CD4-positive, alpha-beta T cell (primary cell): ENCODE measurements around the gene TCF4. TPM values are rescaled to one million over a fixed set of nuclear protein-coding genes. Genes with fewer than 3 reads are reported as not detected.

Experiments
- ATAC-seq: fragments of 200-7000 bp; cut with Tn5 transposase; one replicate; pipeline ENCODE4 v1.10.0; 2022; ENCODE audit warnings: mild to moderate bottlenecking; ENCODE audit not compliant: poor library complexity
- CTCF ChIA-PET: fragments of 350-600 bp; sonication (Branson Sonifier 250); formaldehyde crosslinking; loops from one replicate; lab custom pipeline; 2021; ENCODE audit warnings: antibody characterized with exemption, inconsistent platforms; lab: Charles Lee
- POLR2A ChIA-PET: fragments of 350-600 bp; sonication (Branson Sonifier 250); formaldehyde crosslinking; loops from one replicate; lab custom pipeline; 2021; ENCODE audit warnings: antibody characterized with exemption, inconsistent platforms; lab: Charles Lee
- DNase-seq, 14 experiments: peaks; one replicate each; pipeline ENCODE4 v3.0.0-alpha.2; 2013 to 2020; ENCODE audit warnings: mixed read lengths in 2 of 14
- H3K27ac ChIP-seq, 2 donors: one replicate each; pipeline versions ENCODE4 v1.5.1 to v1.7.0; 2013; ENCODE audit warnings: low read length in 2 of 2, low read depth in 1 of 2, mild to moderate bottlenecking in 1 of 2
- H3K27me3 ChIP-seq, 2 experiments: 1 replicate in 1 of 2; 2 replicates in 1 of 2; pipeline versions ENCODE4 v1.6.1 to v1.7.0; 2013; ENCODE audit warnings: low read length in 2 of 2, control low read depth in 1 of 2, mild to moderate bottlenecking in 1 of 2, moderate library complexity in 1 of 2; ENCODE audit not compliant: insufficient read depth in 2 of 2, control insufficient read depth in 1 of 2
- H3K36me3 ChIP-seq: one replicate; pipeline ENCODE4 v1.6.1; 2013; ENCODE audit warnings: low read length, control low read depth; ENCODE audit not compliant: insufficient read depth
- H3K4me1 ChIP-seq: one replicate; pipeline ENCODE4 v1.6.1; 2013; ENCODE audit warnings: low read length, control low read depth; ENCODE audit not compliant: insufficient read depth
- H3K4me3 ChIP-seq: one replicate; pipeline ENCODE4 v1.5.1; 2013; ENCODE audit warnings: mild to moderate bottlenecking, low read length, moderate library complexity
- H3K9me3 ChIP-seq, 2 experiments: 1 replicate in 1 of 2; 2 replicates in 1 of 2; pipeline versions ENCODE4 v1.6.1 to v1.7.0; 2013; ENCODE audit warnings: low read length in 2 of 2, mild to moderate bottlenecking in 2 of 2, control low read depth in 1 of 2, moderate library complexity in 1 of 2; ENCODE audit not compliant: control insufficient read depth in 1 of 2, insufficient read depth in 1 of 2
- H3K27ac Mint-ChIP-seq: one replicate; pipeline ENCODE4 v1.8.0; 2020; ENCODE audit warnings: mixed read lengths
- H3K27me3 Mint-ChIP-seq: one replicate; pipeline ENCODE4 v1.8.0; 2021; ENCODE audit warnings: mixed read lengths
- H3K36me3 Mint-ChIP-seq: one replicate; pipeline ENCODE4 v1.8.0; 2021; ENCODE audit warnings: low read depth, mixed read lengths
- H3K4me1 Mint-ChIP-seq: one replicate; pipeline ENCODE4 v1.8.0; 2021; ENCODE audit warnings: low read depth, mixed read lengths
- H3K4me3 Mint-ChIP-seq: one replicate; pipeline ENCODE4 v1.8.0; 2020; ENCODE audit warnings: mild to moderate bottlenecking, mixed read lengths
- H3K9me3 Mint-ChIP-seq: one replicate; pipeline ENCODE4 v1.8.0; 2020; ENCODE audit warnings: mixed read lengths
- intact Hi-C, 2 experiments: fragments of 100-400 bp; cut with DNase I in 1 of 2; cut with micrococcal nuclease in 1 of 2; formaldehyde crosslinking; loops; one replicate each; pipeline versions ENCODE4 v1.15.1 to v1.9.0; 2023 to 2025; cut with DNase I, micrococcal nuclease
- total RNA-seq, 174 experiments: library from RNA in 2 of 174; stranded (reverse) in 2 of 174; gene quantifications; one replicate each; pipeline ENCODE4 v1.2.3 and lab custom pipeline; 2021 to 2026
- TF ChIP-seq, protein P1 (sequence below): fragments of 200-600 bp; IDR thresholded peaks from one replicate; pipeline ENCODE4 v1.8.0; 2022; ENCODE audit warnings: antibody characterized with exemption, mild to moderate bottlenecking

TCF4 gene
- total RNA-seq, 2 experiments from 2014 or later = 3.0 to 3.2 TPM

DNA sequence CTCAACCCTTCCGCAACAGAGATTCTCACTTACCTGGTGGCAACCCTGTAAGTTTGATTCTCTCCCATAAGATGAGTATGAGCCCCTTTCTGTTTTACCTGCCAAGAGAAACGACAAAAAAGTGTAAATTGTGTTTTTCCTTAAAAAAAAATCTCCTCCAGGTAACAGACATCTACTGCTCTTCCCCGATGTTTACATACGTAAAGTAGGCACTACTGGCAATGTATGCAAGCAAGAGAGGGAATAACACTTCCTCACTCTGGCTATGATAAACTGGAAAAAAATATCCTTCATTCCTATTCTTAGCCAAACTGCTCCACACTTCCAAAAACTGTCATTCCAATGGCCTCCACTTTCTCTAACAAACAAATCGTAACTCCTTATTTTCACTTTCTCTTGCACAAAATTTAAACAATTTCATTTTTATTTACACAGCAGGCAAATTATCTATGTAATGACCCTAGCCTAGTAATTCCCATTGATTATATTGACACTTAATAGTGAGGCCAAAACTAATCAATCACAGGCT lies 184.5 kb downstream of the TCF4 start:
- Histone ChIP-seq H3K4me1 (no peaks in the 10 kb centered on the region), H3K27ac (no peak overlapping the region), H3K9me3 (no peaks in the 10 kb centered on the region), H3K27me3 (no peaks in the 10 kb centered on the region), H3K4me3 (no peak overlapping the region), H3K36me3 (no peaks in the 10 kb centered on the region)
- DNase-seq (no peak), ATAC-seq (no peak)
- Mint-ChIP-seq H3K27ac (no peak overlapping the region), H3K9me3 (no peaks in the 10 kb centered on the region), H3K27me3 (no peaks in the 10 kb centered on the region), H3K4me3 (no peak overlapping the region), H3K4me1 (no peaks in the 10 kb centered on the region), H3K36me3 (no peaks in the 10 kb centered on the region)
- ChIA-PET POLR2A (no interaction called here), CTCF (no interaction called here)
- intact Hi-C loops = no loop called here
- TF ChIP-seq, protein P1, sequence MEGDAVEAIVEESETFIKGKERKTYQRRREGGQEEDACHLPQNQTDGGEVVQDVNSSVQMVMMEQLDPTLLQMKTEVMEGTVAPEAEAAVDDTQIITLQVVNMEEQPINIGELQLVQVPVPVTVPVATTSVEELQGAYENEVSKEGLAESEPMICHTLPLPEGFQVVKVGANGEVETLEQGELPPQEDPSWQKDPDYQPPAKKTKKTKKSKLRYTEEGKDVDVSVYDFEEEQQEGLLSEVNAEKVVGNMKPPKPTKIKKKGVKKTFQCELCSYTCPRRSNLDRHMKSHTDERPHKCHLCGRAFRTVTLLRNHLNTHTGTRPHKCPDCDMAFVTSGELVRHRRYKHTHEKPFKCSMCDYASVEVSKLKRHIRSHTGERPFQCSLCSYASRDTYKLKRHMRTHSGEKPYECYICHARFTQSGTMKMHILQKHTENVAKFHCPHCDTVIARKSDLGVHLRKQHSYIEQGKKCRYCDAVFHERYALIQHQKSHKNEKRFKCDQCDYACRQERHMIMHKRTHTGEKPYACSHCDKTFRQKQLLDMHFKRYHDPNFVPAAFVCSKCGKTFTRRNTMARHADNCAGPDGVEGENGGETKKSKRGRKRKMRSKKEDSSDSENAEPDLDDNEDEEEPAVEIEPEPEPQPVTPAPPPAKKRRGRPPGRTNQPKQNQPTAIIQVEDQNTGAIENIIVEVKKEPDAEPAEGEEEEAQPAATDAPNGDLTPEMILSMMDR = no peak

GRCh38 chr18:55402731-55403405 lies 185.1 kb downstream of the TCF4 start:
- Mint-ChIP-seq H3K9me3 (no peaks in the 10 kb centered on the region), H3K27me3 (no peaks in the 10 kb centered on the region), H3K4me1 (no peaks in the 10 kb centered on the region), H3K4me3 (no peak overlapping the region), H3K27ac (no peak overlapping the region), H3K36me3 (no peaks in the 10 kb centered on the region)
- DNase-seq (no peak), ATAC-seq (no peak)
- ChIA-PET POLR2A (interaction anchor here (0.7 kb wide), 1 partner anchor 310 kb away, joined by 3 read pairs; no protein-coding TSS in a partner anchor), CTCF (no interaction called here)
- Histone ChIP-seq H3K27ac (no peak overlapping the region), H3K27me3 (no peaks in the 10 kb centered on the region), H3K9me3 (no peaks in the 10 kb centered on the region), H3K4me3 (no peak overlapping the region), H3K36me3 (no peaks in the 10 kb centered on the region), H3K4me1 (no peaks in the 10 kb centered on the region)
- TF ChIP-seq, protein P1 = no peak
- intact Hi-C loops = no loop called here

GRCh38 chr18:55401638-55402191 lies 186.3 kb downstream of the TCF4 start:
- H3K36me3 ChIP-seq = no peaks in the 10 kb centered on the region
- no peaks in the 10 kb centered on the region for H3K9me3 Mint-ChIP-seq
- DNase-seq (no peak), ATAC-seq (no peak)
- H3K4me1 Mint-ChIP-seq = no peaks in the 10 kb centered on the region
- POLR2A ChIA-PET = no interaction called here
- no peak overlapping the region for H3K4me3 ChIP-seq
- intact Hi-C loops = no loop called here
- H3K4me1 ChIP-seq = no peaks in the 10 kb centered on the region
- no peak overlapping the region for H3K27ac Mint-ChIP-seq
- H3K27me3 Mint-ChIP-seq = no peaks in the 10 kb centered on the region
- TF ChIP-seq, protein P1 = no peak
- H3K27ac ChIP-seq = no peak overlapping the region
- H3K36me3 Mint-ChIP-seq = no peaks in the 10 kb centered on the region
- no peak overlapping the region for H3K4me3 Mint-ChIP-seq
- no peaks in the 10 kb centered on the region for H3K9me3 ChIP-seq
- CTCF ChIA-PET = no interaction called here
- H3K27me3 ChIP-seq = no peaks in the 10 kb centered on the region
